DOHH2 (cell line): ENCODE data around the gene MIF.

Experiments
- CTCF ChIP-seq: fragments of 200-600 bp; sonication (generic); IDR thresholded peaks from one replicate; pipeline ENCODE4 v1.5.1; 2014; ENCODE audit warnings: antibody characterized with exemption, mild to moderate bottlenecking, low read depth, low read length; ENCODE audit not compliant: poor library complexity, severe bottlenecking
- EZH2phosphoT487 ChIP-seq: fragments of 200-600 bp; sonication (generic); IDR thresholded peaks from 2 replicates; pipeline ENCODE4 v1.6.1; 2017; ENCODE audit warnings: borderline replicate concordance, mild to moderate bottlenecking, antibody characterized with exemption, low read length, moderate library complexity, mixed read lengths

- TF ChIP-seq CTCF (no peak), EZH2phosphoT487 (no peak)
Observed at GRCh38 chr22:23926561-23926960, 32.4 kb downstream of the MIF start.
